H1 (cell line): ENCODE data around the gene FGGY. TPM values are rescaled to one million over a fixed set of nuclear protein-coding genes. Genes with fewer than 3 reads are reported as not detected.

Source experiments
- CTCF ChIA-PET: fragments of 300-600 bp; sonication (Branson Sonifier 250); formaldehyde crosslinking; loops from one replicate; lab custom pipeline; 2021; ENCODE audit not compliant: partially characterized antibody; lab: Charles Lee
- POLR2A ChIA-PET: fragments of 300-600 bp; sonication (Branson Sonifier 250); formaldehyde crosslinking; loops from one replicate; lab custom pipeline; 2021; ENCODE audit warnings: inconsistent platforms; ENCODE audit not compliant: partially characterized antibody; lab: Charles Lee
- DNase-seq, 2 experiments: peaks; one replicate each; pipeline versions ENCODE4 v3.0.0 to v3.0.0-alpha.2; 2010 to 2022; ENCODE audit warnings: low spot score in 2 of 2, low read depth in 1 of 2, mixed read lengths in 1 of 2
- FAIRE-seq: peaks from 2 replicates; lab custom pipeline; 2011; peaks lifted over from hg19 to GRCh38; lab: Jason Lieb, UNC
- H2AFZ ChIP-seq: 2 replicates; pipeline ENCODE4 v1.8.1; 2012; ENCODE audit warnings: low read length, inconsistent platforms
- H2AK5ac ChIP-seq: 2 replicates; pipeline ENCODE4 v1.6.1; 2013; ENCODE audit warnings: low read depth, low read length
- H2BK120ac ChIP-seq: replicated peaks from 2 replicates; pipeline ENCODE3; 2013; ENCODE audit warnings: low read depth, low read length, inconsistent platforms
- H2BK12ac ChIP-seq: 2 replicates; pipeline ENCODE4 v1.6.1; 2013; ENCODE audit warnings: low read depth, low read length
- H2BK15ac ChIP-seq: 2 replicates; pipeline ENCODE4 v1.6.1; 2013; ENCODE audit warnings: low read length
- H2BK20ac ChIP-seq: 2 replicates; pipeline ENCODE4 v1.6.1; 2013; ENCODE audit warnings: low read length
- H2BK5ac ChIP-seq: 2 replicates; pipeline ENCODE4 v1.6.1; 2013; ENCODE audit warnings: low read depth, low read length
- H3K14ac ChIP-seq: 2 replicates; pipeline ENCODE4 v1.6.1; 2013; ENCODE audit warnings: inconsistent platforms; ENCODE audit not compliant: insufficient read length
- H3K18ac ChIP-seq: 2 replicates; pipeline ENCODE4 v1.6.1; 2013; ENCODE audit warnings: low read length; ENCODE audit errors: extremely low read depth
- H3K23ac ChIP-seq: 2 replicates; pipeline ENCODE4 v1.6.1; 2013; ENCODE audit warnings: inconsistent platforms; ENCODE audit not compliant: insufficient read length
- H3K23me2 ChIP-seq: 2 replicates; pipeline ENCODE4 v1.6.1; 2013; ENCODE audit warnings: low read depth, low read length
- H3K27ac ChIP-seq: 2 replicates; pipeline ENCODE4 v1.6.1; 2011; ENCODE audit warnings: low read depth, low read length, inconsistent platforms
- H3K27me3 ChIP-seq, 4 experiments: replicated peaks in 1 of 4; 1 replicate in 1 of 4; 2 replicates in 3 of 4; pipeline versions ENCODE4 v1.6.1 to v1.8.1; 2011 to 2013; ENCODE audit warnings: low read length in 3 of 4, mild to moderate bottlenecking in 3 of 4, inconsistent platforms in 2 of 4, mixed read lengths in 2 of 4, moderate library complexity in 1 of 4; ENCODE audit not compliant: control insufficient read depth in 3 of 4, insufficient read depth in 3 of 4; ENCODE audit errors: extremely low read depth in 1 of 4
- H3K36me3 ChIP-seq, 4 experiments: 2 replicates each; pipeline versions ENCODE4 v1.6.1 to v1.8.1; 2011 to 2013; ENCODE audit warnings: mild to moderate bottlenecking in 4 of 4, low read length in 3 of 4, moderate library complexity in 2 of 4, control low read depth in 1 of 4, inconsistent platforms in 1 of 4; ENCODE audit not compliant: insufficient read depth in 4 of 4, control insufficient read depth in 2 of 4
- H3K4ac ChIP-seq: replicated peaks from 2 replicates; pipeline ENCODE3; 2013; ENCODE audit warnings: low read length, low read depth, mixed read lengths, inconsistent platforms; ENCODE audit not compliant: insufficient read length
- H3K4me1 ChIP-seq, 4 experiments: replicated peaks in 1 of 4; 1 replicate in 1 of 4; 2 replicates in 3 of 4; pipeline versions ENCODE4 v1.6.1 to v1.8.1; 2011 to 2013; ENCODE audit warnings: low read length in 3 of 4, inconsistent platforms in 2 of 4, mixed read lengths in 1 of 4; ENCODE audit not compliant: insufficient read depth in 4 of 4, control insufficient read depth in 3 of 4
- H3K4me2 ChIP-seq, 2 experiments: 2 replicates each; pipeline versions ENCODE4 v1.6.1 to v1.8.1; 2011 to 2013; ENCODE audit warnings: low read depth in 2 of 2, low read length in 2 of 2, control low read depth in 1 of 2, inconsistent platforms in 1 of 2, mild to moderate bottlenecking in 1 of 2; ENCODE audit not compliant: insufficient read depth in 1 of 2
- H3K4me3 ChIP-seq, 4 experiments: fragments of 200-600, 300-600 bp in 1 of 4; sonication (generic), shearing (Covaris generic), sonication (Bioruptor Twin) in 1 of 4; 2 replicates each; pipeline versions ENCODE4 v1.5.1 to v1.8.1; 2011 to 2016; ENCODE audit warnings: low read length in 4 of 4, low read depth in 3 of 4, control low read depth in 2 of 4, inconsistent platforms in 2 of 4, mild to moderate bottlenecking in 2 of 4, mixed read lengths in 1 of 4, moderate library complexity in 1 of 4; ENCODE audit not compliant: insufficient read depth in 2 of 4; ENCODE audit errors: extremely low read depth in 1 of 4
- H3K56ac ChIP-seq: replicated peaks from 2 replicates; pipeline ENCODE3; 2013; ENCODE audit warnings: low read depth, mild to moderate bottlenecking, mixed read lengths, low read length, inconsistent platforms; ENCODE audit not compliant: insufficient read length
- H3K79me1 ChIP-seq: 2 replicates; pipeline ENCODE4 v1.6.1; 2013; ENCODE audit warnings: low read depth, low read length, control low read depth
- H3K79me2 ChIP-seq, 2 experiments: 2 replicates each; pipeline versions ENCODE4 v1.6.1 to v1.8.1; 2012 to 2013; ENCODE audit warnings: low read length in 2 of 2, mild to moderate bottlenecking in 2 of 2, inconsistent platforms in 1 of 2; ENCODE audit not compliant: insufficient read depth in 2 of 2, control insufficient read depth in 1 of 2
- H3K9ac ChIP-seq, 4 experiments: replicated peaks in 1 of 4; 1 replicate in 1 of 4; 2 replicates in 3 of 4; pipeline versions ENCODE4 v1.6.1 to v1.8.1; 2011 to 2013; ENCODE audit warnings: low read depth in 3 of 4, low read length in 3 of 4, control low read depth in 2 of 4, mild to moderate bottlenecking in 2 of 4, moderate library complexity in 2 of 4, inconsistent platforms in 1 of 4; ENCODE audit errors: extremely low read depth in 1 of 4
- H3K9me3 ChIP-seq, 2 experiments: 2 replicates each; pipeline versions ENCODE4 v1.6.1 to v1.8.1; 2012 to 2013; ENCODE audit warnings: mild to moderate bottlenecking in 2 of 2, moderate library complexity in 2 of 2, control low read depth in 1 of 2, inconsistent platforms in 1 of 2, low read depth in 1 of 2, low read length in 1 of 2, mixed read lengths in 1 of 2; ENCODE audit not compliant: insufficient read depth in 2 of 2
- H4K20me1 ChIP-seq, 2 experiments: replicated peaks in 1 of 2; 2 replicates each; pipeline versions ENCODE3 to v1.8.1; 2011 to 2013; ENCODE audit warnings: inconsistent platforms in 2 of 2, low read length in 2 of 2, mild to moderate bottlenecking in 1 of 2; ENCODE audit not compliant: insufficient read depth in 2 of 2, control insufficient read depth in 1 of 2
- H4K5ac ChIP-seq: 2 replicates; pipeline ENCODE4 v1.6.1; 2013; ENCODE audit warnings: low read length, low read depth, mixed read lengths, inconsistent platforms; ENCODE audit not compliant: insufficient read length
- H4K8ac ChIP-seq: 2 replicates; pipeline ENCODE4 v1.8.0; 2013; ENCODE audit warnings: mild to moderate bottlenecking, moderate library complexity, low read length, inconsistent platforms; ENCODE audit not compliant: insufficient read depth; ENCODE audit errors: extremely low read depth
- H4K91ac ChIP-seq: replicated peaks from 2 replicates; pipeline ENCODE3; 2013; ENCODE audit warnings: low read length, mixed read lengths, inconsistent platforms; ENCODE audit not compliant: insufficient read length
- BRCA1 ChIP-seq: IDR thresholded peaks from 2 replicates; pipeline ENCODE4 v1.6.1; 2012; ENCODE audit warnings: low read depth, low read length, improper control_type of control experiment
- GABPA ChIP-seq: IDR thresholded peaks from 2 replicates; pipeline ENCODE4 v1.6.1; 2011; ENCODE audit warnings: mild to moderate bottlenecking, low read length, moderate library complexity, borderline replicate concordance; ENCODE audit not compliant: insufficient read depth
- KDM5A ChIP-seq: fragments of 200-600 bp; IDR thresholded peaks from 2 replicates; pipeline ENCODE4 v1.7.1; 2012; ENCODE audit warnings: mild to moderate bottlenecking, low read length, inconsistent platforms, mixed read lengths
- PHF8 ChIP-seq: fragments of 200-600 bp; sonication (generic); conservative IDR thresholded peaks from 2 replicates; pipeline ENCODE4 v1.7.1; 2012; ENCODE audit warnings: low read depth, mild to moderate bottlenecking, inconsistent platforms, low read length, moderate library complexity
- POLR2AphosphoS5 ChIP-seq: IDR thresholded peaks from 2 replicates; pipeline ENCODE4 v1.6.1; 2011; ENCODE audit warnings: low read depth, low read length
- POU5F1 ChIP-seq: IDR thresholded peaks from 2 replicates; pipeline ENCODE4 v1.6.1; 2011; ENCODE audit warnings: low read depth, mild to moderate bottlenecking, low read length, moderate library complexity
- RXRA ChIP-seq: IDR thresholded peaks from 2 replicates; pipeline ENCODE4 v1.6.1; 2011; ENCODE audit warnings: low read depth, mild to moderate bottlenecking, low read length, moderate library complexity; ENCODE audit not compliant: insufficient read depth
- SIN3A ChIP-seq, 2 experiments: IDR thresholded peaks in 1 of 2; conservative IDR thresholded peaks in 1 of 2; 2 replicates each; pipeline ENCODE4 v1.6.1; 2011 to 2012; ENCODE audit warnings: low read length in 2 of 2, improper control_type of control experiment in 1 of 2, low read depth in 1 of 2, mild to moderate bottlenecking in 1 of 2
- SP2 ChIP-seq: IDR thresholded peaks from 2 replicates; pipeline ENCODE4 v1.6.1; 2012; ENCODE audit warnings: mild to moderate bottlenecking, low read length, inconsistent platforms
- TAF1 ChIP-seq: IDR thresholded peaks from 2 replicates; pipeline ENCODE4 v1.6.1; 2011; ENCODE audit warnings: mild to moderate bottlenecking, low read depth, low read length
- polyA plus RNA-seq, 7 experiments: library from polyadenylated mRNA; depleted of rRNA in 3 of 7; stranded (reverse) in 5 of 7; unstranded in 2 of 7; fragments of >200 nt in 5 of 7; fragments of 200-250 nt in 2 of 7; gene quantifications; 1 replicate in 5 of 7; 2 replicates in 1 of 7; 4 replicates in 1 of 7; pipeline versions ENCODE4 v1.2.1 to v1.2.3, GENCODE V29; 2011 to 2013; ENCODE audit warnings: missing spikeins in 2 of 7, mixed read lengths in 2 of 7
- total RNA-seq: library from RNA; stranded (reverse); fragmentation: NEBNext Ultra II Directional; extraction: Animal tissue kit (Norgen Biotek cat#: 25700); gene quantifications from 2 replicates; pipeline ENCODE4 v1.2.1, GENCODE V29; 2021
- TF ChIP-seq, protein P1 (sequence below): IDR thresholded peaks from 2 replicates; pipeline ENCODE4 v1.6.1; 2012; ENCODE audit warnings: inconsistent platforms
- TF ChIP-seq, protein P2 (sequence below): IDR thresholded peaks from 2 replicates; pipeline ENCODE4 v1.6.1; 2012; ENCODE audit warnings: inconsistent platforms

The FGGY gene
- total and polyA plus RNA-seq, 2 of the 8 experiments (the other 6 are each of a cell fraction or from before 2014, with no cell fraction given) = 10.3 to 12.5 TPM

DNA sequence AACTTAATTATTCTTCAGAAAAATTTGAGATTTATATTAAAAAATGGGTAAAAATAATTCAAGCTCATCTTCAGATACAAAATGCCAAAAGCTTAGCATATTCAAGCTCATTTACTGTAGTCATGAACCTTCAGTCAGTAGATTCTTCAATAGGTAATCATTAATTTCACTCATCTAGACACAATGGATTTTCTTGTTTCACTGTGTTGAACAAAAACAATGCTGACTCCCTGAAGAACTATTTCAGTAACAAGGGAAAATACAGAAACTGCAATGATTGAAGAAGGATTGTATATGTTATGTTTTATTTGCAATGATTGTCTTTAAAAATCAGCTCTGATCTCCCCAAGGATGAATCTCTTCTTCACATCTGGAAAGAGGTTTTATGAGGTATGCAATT is 508.7 kb downstream of the FGGY start:
- Histone ChIP-seq H3K27ac (no peak overlapping the region), H3K9me3 (no peaks in the 10 kb centered on the region), H3K79me1 (no peaks in the 10 kb centered on the region), H4K91ac (no peak overlapping the region), H2BK120ac (no peak overlapping the region), H3K4me2 (no peak overlapping the region), H3K36me3 (no peaks in the 10 kb centered on the region), H2BK5ac (no peak overlapping the region), H3K23ac (no peak overlapping the region), H3K9ac (no peak overlapping the region), H3K4ac (no peak overlapping the region), H2BK20ac (no peak overlapping the region), H3K14ac (no peak overlapping the region), H3K79me2 (no peaks in the 10 kb centered on the region), H3K23me2 (no peaks in the 10 kb centered on the region), H3K4me3 (no peak overlapping the region), H2AK5ac (no peak overlapping the region), H3K56ac (no peak overlapping the region), H2BK15ac (no peak overlapping the region), H4K5ac (no peak overlapping the region), H2AFZ (no peak overlapping the region), H4K8ac (no peak overlapping the region), H3K18ac (no peak overlapping the region), H4K20me1 (no peaks in the 10 kb centered on the region), H3K27me3 (no peaks in the 10 kb centered on the region; a peak in 1 of 7 replicates), H3K4me1 (no peaks in the 10 kb centered on the region), H2BK12ac (no peak overlapping the region)
- TF ChIP-seq PHF8 = no peak
- no peak for TF ChIP-seq TAF1
- TF ChIP-seq, protein P1, sequence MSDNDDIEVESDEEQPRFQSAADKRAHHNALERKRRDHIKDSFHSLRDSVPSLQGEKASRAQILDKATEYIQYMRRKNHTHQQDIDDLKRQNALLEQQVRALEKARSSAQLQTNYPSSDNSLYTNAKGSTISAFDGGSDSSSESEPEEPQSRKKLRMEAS = no peak
- no peak for TF ChIP-seq RXRA
- no peak for TF ChIP-seq POLR2AphosphoS5
- no peak for TF ChIP-seq SP2
- no peak for TF ChIP-seq KDM5A
- TF ChIP-seq, protein P2, sequence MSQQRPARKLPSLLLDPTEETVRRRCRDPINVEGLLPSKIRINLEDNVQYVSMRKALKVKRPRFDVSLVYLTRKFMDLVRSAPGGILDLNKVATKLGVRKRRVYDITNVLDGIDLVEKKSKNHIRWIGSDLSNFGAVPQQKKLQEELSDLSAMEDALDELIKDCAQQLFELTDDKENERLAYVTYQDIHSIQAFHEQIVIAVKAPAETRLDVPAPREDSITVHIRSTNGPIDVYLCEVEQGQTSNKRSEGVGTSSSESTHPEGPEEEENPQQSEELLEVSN = no peak
- no peak for TF ChIP-seq POU5F1
- no peak for TF ChIP-seq SIN3A (conservative IDR thresholded peaks at IDR 0.05 in 1 of 2, IDR thresholded peaks at IDR 0.05 in 1 of 2; ENCODE audit: low read depth in 1 of 2, low read length in 2 of 2)
- no peak for TF ChIP-seq BRCA1
- TF ChIP-seq GABPA = no peak
- DNase-seq (no peak), FAIRE-seq (no peak)
- POLR2A ChIA-PET = interaction anchor here (1.5 kb wide), 1 partner anchor 9 kb away, joined by 4 read pairs; the partner anchor contains the start of gene HOOK1
- CTCF ChIA-PET = interaction anchor here (0.8 kb wide), 1 partner anchor 13 kb away, joined by 3 read pairs; no protein-coding TSS in a partner anchor
